Endothelial cell (in vitro differentiated cells): ENCODE data around the gene DSTN. TPM values are rescaled to one million over a fixed set of nuclear protein-coding genes. Genes with fewer than 3 reads are reported as not detected.

Experiments used
- DNase-seq: peaks from one replicate; pipeline ENCODE4 v3.0.0; 2021; ENCODE audit warnings: low spot score
- H3K27ac Mint-ChIP-seq: one replicate; pipeline ENCODE4 v1.8.0; 2021; ENCODE audit warnings: mixed read lengths, inconsistent platforms; ENCODE audit not compliant: unreplicated experiment
- H3K27me3 Mint-ChIP-seq: one replicate; pipeline ENCODE4 v1.8.0; 2021; ENCODE audit warnings: mild to moderate bottlenecking, moderate library complexity, mixed read lengths, inconsistent platforms; ENCODE audit not compliant: unreplicated experiment
- H3K36me3 Mint-ChIP-seq: one replicate; pipeline ENCODE4 v1.8.0; 2021; ENCODE audit warnings: mild to moderate bottlenecking, low read depth, mixed read lengths, inconsistent platforms; ENCODE audit not compliant: unreplicated experiment
- H3K4me1 Mint-ChIP-seq: one replicate; pipeline ENCODE4 v1.8.0; 2021; ENCODE audit warnings: mild to moderate bottlenecking, mixed read lengths, inconsistent platforms; ENCODE audit not compliant: unreplicated experiment
- H3K4me3 Mint-ChIP-seq: one replicate; pipeline ENCODE4 v1.8.0; 2021; ENCODE audit warnings: mild to moderate bottlenecking, mixed read lengths, inconsistent platforms; ENCODE audit not compliant: unreplicated experiment
- H3K9me3 Mint-ChIP-seq: one replicate; pipeline ENCODE4 v1.8.0; 2021; ENCODE audit warnings: mixed read lengths, inconsistent platforms; ENCODE audit not compliant: unreplicated experiment
- CTCF ChIP-seq: fragments of 200-600 bp; sonication (generic); IDR thresholded peaks from one replicate; pipeline ENCODE4 v1.5.0; 2021; ENCODE audit warnings: antibody characterized with exemption; ENCODE audit not compliant: unreplicated experiment
- total RNA-seq: library from RNA; stranded (reverse); fragmentation: NEBNext Ultra II Directional; extraction: Animal tissue kit (Norgen Biotek cat#: 25700); gene quantifications from one replicate; pipeline ENCODE4 v1.2.1, GENCODE V29; 2021; ENCODE audit not compliant: unreplicated experiment

DSTN gene
- total RNA-seq, 1 donor from 2014 or later: 142 TPM

- Mint-ChIP-seq H3K4me3 (no peak overlapping the region), H3K4me1 (peaks cover 4% of the 10 kb centered on the region), H3K27ac (no peak overlapping the region), H3K36me3 (no peaks in the 10 kb centered on the region), H3K27me3 (no peaks in the 10 kb centered on the region), H3K9me3 (no peaks in the 10 kb centered on the region)
- no peak for TF ChIP-seq CTCF
- DNase-seq: no peak
Measured at GRCh38 chr20:17543531-17544131, 26.2 kb upstream of the DSTN start.

DNA sequence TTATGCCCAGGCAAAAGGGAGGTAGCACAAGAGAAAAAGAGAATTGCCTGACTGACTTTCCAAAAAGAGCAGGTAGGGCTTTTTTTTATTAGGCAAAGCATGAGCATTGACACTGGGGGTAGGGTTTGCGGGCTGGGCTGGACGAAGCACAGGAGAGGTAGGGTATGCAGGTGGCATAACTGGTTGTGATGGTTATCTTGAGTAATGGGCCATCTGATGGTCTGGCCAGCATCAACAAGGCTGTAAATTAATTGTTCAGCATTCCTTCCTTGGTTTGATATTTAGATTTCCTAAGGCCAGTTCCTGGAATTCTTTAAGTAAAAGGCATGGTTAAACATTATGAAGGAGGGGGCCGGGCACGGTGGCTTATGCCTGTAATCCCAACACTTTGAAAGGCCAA lies 24.7 kb upstream of the DSTN start:
- no peaks in the 10 kb centered on the region for H3K27me3 Mint-ChIP-seq
- TF ChIP-seq CTCF: no peak
- DNase-seq: no peak
- H3K4me3 Mint-ChIP-seq: no peak overlapping the region
- no peaks in the 10 kb centered on the region for H3K36me3 Mint-ChIP-seq
- no peaks in the 10 kb centered on the region for H3K9me3 Mint-ChIP-seq
- H3K27ac Mint-ChIP-seq: no peak overlapping the region
- peaks cover 4% of the 10 kb centered on the region for H3K4me1 Mint-ChIP-seq

GRCh38 chr20:17549131-17549530 lies 20.7 kb upstream of the DSTN start:
- Mint-ChIP-seq H3K4me1 (no peaks in the 10 kb centered on the region), H3K27me3 (no peaks in the 10 kb centered on the region), H3K36me3 (no peaks in the 10 kb centered on the region), H3K27ac (no peak overlapping the region), H3K4me3 (no peak overlapping the region), H3K9me3 (no peaks in the 10 kb centered on the region)
- no peak for TF ChIP-seq CTCF
- no peak for DNase-seq

DNA sequence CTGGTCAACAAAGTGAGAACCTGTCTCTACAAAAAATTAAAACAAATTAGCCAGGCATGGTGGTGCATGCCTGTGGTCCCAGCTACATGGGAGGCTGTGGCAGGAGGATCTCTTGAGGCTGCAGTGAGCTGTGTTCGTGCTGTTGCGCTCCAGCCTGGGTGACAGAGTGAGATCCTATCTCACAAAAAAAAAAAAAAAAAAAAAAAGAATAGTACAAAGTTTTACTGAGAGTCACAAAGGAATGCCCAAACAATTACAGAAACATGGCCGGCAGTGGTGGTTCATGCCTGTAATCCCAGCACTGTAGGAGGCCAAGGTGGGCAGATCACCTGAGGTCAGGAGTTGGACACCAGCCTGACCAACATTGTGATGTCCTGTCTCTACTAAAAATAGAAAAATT lies 14.8 kb upstream of the DSTN start:
- no peaks in the 10 kb centered on the region for H3K36me3 Mint-ChIP-seq
- no peak for DNase-seq
- no peaks in the 10 kb centered on the region for H3K9me3 Mint-ChIP-seq
- no peaks in the 10 kb centered on the region for H3K27me3 Mint-ChIP-seq
- peaks cover 7% of the 10 kb centered on the region for H3K4me1 Mint-ChIP-seq
- H3K27ac Mint-ChIP-seq: no peak overlapping the region
- no peak overlapping the region for H3K4me3 Mint-ChIP-seq
- TF ChIP-seq CTCF: no peak

DNA sequence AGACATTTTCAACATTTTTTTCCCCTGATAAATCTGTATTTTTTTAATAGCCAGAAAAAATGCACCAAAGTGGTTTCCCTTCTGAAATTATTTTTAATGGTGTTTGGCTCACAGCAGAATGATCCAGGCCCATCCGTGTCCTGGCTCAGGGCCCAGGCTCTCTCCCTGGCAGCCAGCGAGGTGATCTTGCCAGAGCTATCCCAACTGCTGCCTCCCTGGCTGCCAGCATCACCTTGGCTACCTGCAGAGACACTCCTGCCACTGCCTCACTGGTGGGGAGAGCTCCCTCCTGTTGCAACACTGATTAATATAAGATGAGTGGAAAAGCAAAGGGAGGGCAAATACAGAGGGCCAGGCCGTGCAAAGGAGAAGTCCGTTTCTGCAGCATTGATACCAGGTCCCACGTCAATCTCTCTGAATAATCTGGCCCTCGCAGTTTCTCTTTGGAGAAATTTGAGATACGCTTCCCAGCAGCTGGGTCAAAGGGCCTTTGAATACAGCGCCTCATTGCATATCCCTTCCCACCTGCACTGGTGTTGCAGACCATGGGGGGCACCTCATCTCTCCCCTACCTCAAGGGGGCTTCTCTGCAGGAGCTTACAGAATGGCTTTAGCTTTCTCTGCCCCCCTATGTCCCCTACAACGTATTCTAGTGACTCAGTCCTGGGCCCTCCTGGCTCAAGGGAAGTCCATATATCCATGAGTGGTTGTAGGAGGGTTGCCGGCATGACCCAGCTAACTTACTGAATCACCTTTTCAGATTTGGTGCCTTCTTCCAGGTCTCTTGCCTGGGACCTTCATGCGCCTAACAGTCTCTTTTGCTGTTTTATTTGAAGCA lies 12.8 kb upstream of the DSTN start:
- no peak overlapping the region for H3K4me3 Mint-ChIP-seq
- H3K27me3 Mint-ChIP-seq: no peaks in the 10 kb centered on the region
- no peaks in the 10 kb centered on the region for H3K9me3 Mint-ChIP-seq
- TF ChIP-seq CTCF: no peak
- H3K36me3 Mint-ChIP-seq: no peaks in the 10 kb centered on the region
- H3K27ac Mint-ChIP-seq: no peak overlapping the region
- DNase-seq: no peak
- H3K4me1 Mint-ChIP-seq: peaks cover 7% of the 10 kb centered on the region
